Stimulated activated naive CD8-positive, alpha-beta T cell treated with anti-CD3 and anti-CD28 coated beads, Interleukin-15, Interleukin-2, amounts not matched to agents 100 ng/mL and 50 ng/mL, for 24 hours (primary cell): ENCODE data around the gene NCAPG2.
A peak's percentile ranks its signal among the peaks of the same experiment; 100 is the strongest.

ENCODE experiments used
- H3K27ac Mint-ChIP-seq: one replicate; pipeline ENCODE4 v1.8.0; 2021; ENCODE audit warnings: mild to moderate bottlenecking, mixed read lengths
- H3K27me3 Mint-ChIP-seq: one replicate; pipeline ENCODE4 v1.8.0; 2021; ENCODE audit warnings: mixed read lengths
- H3K36me3 Mint-ChIP-seq: one replicate; pipeline ENCODE4 v1.8.0; 2021; ENCODE audit warnings: low read depth, mixed read lengths
- H3K4me1 Mint-ChIP-seq: one replicate; pipeline ENCODE4 v1.8.0; 2021; ENCODE audit warnings: low read depth, mixed read lengths
- H3K4me3 Mint-ChIP-seq: one replicate; pipeline ENCODE4 v1.8.0; 2021; ENCODE audit warnings: mild to moderate bottlenecking, mixed read lengths
- H3K9me3 Mint-ChIP-seq: one replicate; pipeline ENCODE4 v1.8.0; 2021; ENCODE audit warnings: mixed read lengths

The NCAPG2 gene

DNA sequence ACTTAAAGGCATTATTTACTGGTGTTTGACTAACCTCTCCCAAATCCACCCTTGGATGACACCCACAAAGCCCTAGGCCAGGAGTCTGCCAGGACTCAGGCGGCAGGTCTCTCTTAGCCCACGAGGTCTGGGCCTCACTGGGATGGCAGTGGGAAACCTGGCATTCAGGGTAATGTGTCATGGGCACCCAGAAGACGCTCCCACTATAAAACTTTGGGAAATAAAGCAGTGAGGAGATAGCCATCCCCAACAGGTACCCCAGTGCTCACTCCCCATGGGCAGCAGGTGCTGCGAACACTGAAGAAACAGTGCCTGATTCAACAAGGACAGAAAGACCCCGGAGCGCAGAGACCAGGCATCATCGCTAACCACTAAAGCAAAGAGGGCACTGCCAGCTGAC lies 102.6 kb downstream of the NCAPG2 start:
- Mint-ChIP-seq H3K27me3 (no peaks in the 10 kb centered on the region), H3K36me3 (peaks cover 9% of the 10 kb centered on the region), H3K4me3 (no peak overlapping the region), H3K27ac (no peak overlapping the region), H3K9me3 (no peaks in the 10 kb centered on the region), H3K4me1 (peaks cover 4% of the 10 kb centered on the region)

- Mint-ChIP-seq H3K36me3 (no peaks in the 10 kb centered on the region), H3K27ac (no peak overlapping the region), H3K4me1 (peaks cover 4% of the 10 kb centered on the region), H3K9me3 (no peaks in the 10 kb centered on the region), H3K4me3 (no peak overlapping the region), H3K27me3 (no peaks in the 10 kb centered on the region)
Observed at GRCh38 chr7:158601090-158601489, 103.5 kb downstream of the NCAPG2 start.

GRCh38 chr7:158596745-158597144 lies 107.9 kb downstream of the NCAPG2 start:
- Mint-ChIP-seq H3K9me3 (no peaks in the 10 kb centered on the region), H3K27me3 (no peaks in the 10 kb centered on the region), H3K4me1 (no peaks in the 10 kb centered on the region), H3K36me3 (no peaks in the 10 kb centered on the region), H3K4me3 (no peak overlapping the region), H3K27ac (no peak overlapping the region)

GRCh38 chr7:158596309-158596708 lies 108.3 kb downstream of the NCAPG2 start:
- no peaks in the 10 kb centered on the region for H3K9me3 Mint-ChIP-seq
- H3K27ac Mint-ChIP-seq: no peak overlapping the region
- H3K4me3 Mint-ChIP-seq: no peak overlapping the region
- H3K4me1 Mint-ChIP-seq: no peaks in the 10 kb centered on the region
- no peaks in the 10 kb centered on the region for H3K27me3 Mint-ChIP-seq
- H3K36me3 Mint-ChIP-seq: no peaks in the 10 kb centered on the region

- no peaks in the 10 kb centered on the region for H3K27me3 Mint-ChIP-seq
- no peak overlapping the region for H3K27ac Mint-ChIP-seq
- no peaks in the 10 kb centered on the region for H3K9me3 Mint-ChIP-seq
- H3K36me3 Mint-ChIP-seq: no peaks in the 10 kb centered on the region
- no peaks in the 10 kb centered on the region for H3K4me1 Mint-ChIP-seq
- H3K4me3 Mint-ChIP-seq: no peak overlapping the region
Observed at GRCh38 chr7:158595068-158595467, 109.5 kb downstream of the NCAPG2 start.

DNA sequence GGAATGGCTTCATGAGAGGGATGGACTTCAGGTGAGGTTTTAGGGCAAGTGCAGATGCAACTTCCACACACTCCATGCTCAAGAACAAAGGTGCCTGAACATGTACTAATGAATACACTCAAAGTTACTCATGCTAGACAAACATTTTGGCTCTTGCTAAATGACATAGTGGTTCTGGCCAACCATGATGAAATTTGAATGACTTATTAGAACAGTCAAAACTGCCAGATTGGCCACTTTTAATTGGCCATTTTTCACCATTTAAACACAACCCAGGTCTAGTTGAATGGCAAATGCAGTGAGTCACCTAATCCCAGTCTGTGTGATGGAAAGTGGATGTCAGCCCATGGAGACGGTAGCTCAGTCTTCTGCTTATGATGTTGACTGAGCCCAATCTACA lies 112.1 kb downstream of the NCAPG2 start:
- H3K27me3 Mint-ChIP-seq: peaks cover 6% of the 10 kb centered on the region
- no peak overlapping the region for H3K4me3 Mint-ChIP-seq
- no peaks in the 10 kb centered on the region for H3K4me1 Mint-ChIP-seq
- H3K9me3 Mint-ChIP-seq: no peaks in the 10 kb centered on the region
- no peaks in the 10 kb centered on the region for H3K36me3 Mint-ChIP-seq
- H3K27ac Mint-ChIP-seq: no peak overlapping the region

- Mint-ChIP-seq H3K27ac (no peak overlapping the region), H3K27me3 (peaks cover 6% of the 10 kb centered on the region), H3K9me3 (no peaks in the 10 kb centered on the region), H3K36me3 (no peaks in the 10 kb centered on the region), H3K4me3 (no peak overlapping the region), H3K4me1 (no peaks in the 10 kb centered on the region)
Observed at GRCh38 chr7:158591944-158592343, 112.7 kb downstream of the NCAPG2 start.

- Mint-ChIP-seq H3K27ac (no peak overlapping the region), H3K27me3 (peaks cover 20% of the 10 kb centered on the region), H3K36me3 (no peaks in the 10 kb centered on the region), H3K4me3 (no peak overlapping the region), H3K4me1 (peaks cover 6% of the 10 kb centered on the region), H3K9me3 (no peaks in the 10 kb centered on the region)
Observed at GRCh38 chr7:158590181-158590530, 114.4 kb downstream of the NCAPG2 start.

GRCh38 chr7:158589653-158590052 lies 115.0 kb downstream of the NCAPG2 start:
- H3K27ac Mint-ChIP-seq: no peak overlapping the region
- no peaks in the 10 kb centered on the region for H3K9me3 Mint-ChIP-seq
- H3K27me3 Mint-ChIP-seq: peaks cover 24% of the 10 kb centered on the region
- H3K36me3 Mint-ChIP-seq: no peaks in the 10 kb centered on the region
- H3K4me3 Mint-ChIP-seq: no peak overlapping the region
- peaks cover 6% of the 10 kb centered on the region for H3K4me1 Mint-ChIP-seq

DNA sequence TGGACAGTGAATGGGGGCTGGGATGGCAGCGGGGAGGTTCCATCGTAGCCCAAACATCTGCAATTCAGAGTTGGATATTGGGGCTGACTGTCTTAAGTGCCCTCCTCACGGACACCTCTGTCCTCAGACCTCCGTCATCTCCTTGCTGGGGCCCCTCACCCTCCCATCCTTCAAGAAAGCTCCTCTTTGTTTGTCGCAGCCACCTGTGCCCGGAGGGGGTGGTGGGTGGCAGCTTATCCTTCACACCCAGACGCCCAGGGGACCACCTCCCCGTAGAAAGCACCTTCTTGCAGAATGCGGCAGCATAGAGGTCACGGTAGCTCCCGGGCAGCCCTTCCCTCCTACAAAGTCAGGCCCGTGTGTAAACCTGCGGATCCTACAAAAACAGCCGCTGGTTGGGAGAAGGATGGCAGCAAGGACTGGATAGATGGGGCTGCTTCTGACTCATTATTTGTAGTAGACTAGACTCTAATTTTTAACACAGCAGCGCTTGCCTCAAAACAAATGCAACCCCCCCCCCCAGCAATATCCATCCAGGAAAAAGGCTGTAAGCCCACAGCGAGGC lies 115.6 kb downstream of the NCAPG2 start:
- Mint-ChIP-seq H3K27ac (no peak overlapping the region), H3K9me3 (no peaks in the 10 kb centered on the region), H3K4me1 (peaks cover 6% of the 10 kb centered on the region), H3K4me3 (peak overlapping the region; percentile 26), H3K27me3 (peaks cover 31% of the 10 kb centered on the region), H3K36me3 (no peaks in the 10 kb centered on the region)

- Mint-ChIP-seq H3K27ac (no peak overlapping the region), H3K36me3 (no peaks in the 10 kb centered on the region), H3K4me3 (peak overlapping the region; percentile 26), H3K4me1 (peaks cover 6% of the 10 kb centered on the region), H3K9me3 (no peaks in the 10 kb centered on the region), H3K27me3 (peaks cover 37% of the 10 kb centered on the region)
Observed at GRCh38 chr7:158588085-158588877, 116.3 kb downstream of the NCAPG2 start.

DNA sequence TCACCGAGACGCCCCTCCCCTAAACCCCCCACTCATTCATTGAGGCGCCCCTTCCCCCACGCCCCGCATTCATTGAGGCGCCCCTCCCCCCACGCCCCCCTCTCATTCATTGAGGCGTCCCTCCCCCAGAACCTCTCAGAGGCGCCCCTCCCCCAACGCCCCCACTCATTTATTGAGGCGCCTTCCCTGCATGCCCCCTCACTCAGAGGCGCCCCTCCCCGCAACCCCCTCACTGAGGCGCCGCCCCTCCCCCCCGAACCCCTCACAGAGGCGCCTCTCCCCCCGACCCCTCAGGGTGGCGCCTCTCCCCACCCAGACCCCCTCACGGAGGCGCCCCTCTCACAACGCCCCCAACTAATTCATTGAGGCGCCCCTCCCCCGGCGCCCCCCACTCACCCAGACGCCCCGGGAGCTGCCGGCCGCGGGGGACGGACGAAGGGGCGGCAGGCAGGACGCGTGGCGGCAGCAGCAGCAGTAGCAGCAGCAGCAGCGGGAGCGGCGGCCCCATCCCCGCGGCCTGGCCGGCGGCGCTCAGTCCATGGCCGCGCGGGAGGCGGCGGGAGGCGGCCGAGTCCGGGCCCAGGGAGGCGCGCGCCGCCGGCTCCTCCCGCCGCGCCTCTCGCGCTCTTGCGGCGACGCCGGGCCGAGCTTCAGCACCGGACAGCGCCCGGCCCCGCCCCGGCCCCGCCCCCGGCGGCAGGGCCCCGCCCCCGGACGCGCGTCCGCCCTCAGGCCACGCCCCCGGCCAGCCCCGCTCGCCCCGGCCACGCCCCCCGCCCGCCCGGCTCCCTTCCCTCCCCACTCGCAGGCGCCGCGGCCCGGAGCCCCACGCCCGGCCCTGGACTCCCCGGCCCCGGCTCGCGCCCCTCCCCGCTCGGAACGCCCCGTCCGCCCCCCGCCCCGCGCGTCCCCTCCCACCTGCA lies 117.2 kb downstream of the NCAPG2 start, which contains the start of gene PTPRN2:
Gene PTPRN2, minus strand, starts transcription at position 662 of the 923 bp plus-strand sequence.
- Mint-ChIP-seq H3K36me3 (no peaks in the 10 kb centered on the region), H3K27me3 (peaks cover 43% of the 10 kb centered on the region), H3K27ac (no peak within 1 kb of the TSS), H3K4me3 (peak within 1 kb of the TSS; percentile 26), H3K9me3 (no peaks in the 10 kb centered on the region), H3K4me1 (peaks cover 6% of the 10 kb centered on the region)

- Mint-ChIP-seq H3K27ac (no peak overlapping the region), H3K36me3 (no peaks in the 10 kb centered on the region), H3K4me1 (peaks cover 6% of the 10 kb centered on the region), H3K9me3 (no peaks in the 10 kb centered on the region), H3K4me3 (no peak overlapping the region), H3K27me3 (peaks cover 46% of the 10 kb centered on the region)
Observed at GRCh38 chr7:158586499-158587161, 118.0 kb downstream of the NCAPG2 start.

DNA sequence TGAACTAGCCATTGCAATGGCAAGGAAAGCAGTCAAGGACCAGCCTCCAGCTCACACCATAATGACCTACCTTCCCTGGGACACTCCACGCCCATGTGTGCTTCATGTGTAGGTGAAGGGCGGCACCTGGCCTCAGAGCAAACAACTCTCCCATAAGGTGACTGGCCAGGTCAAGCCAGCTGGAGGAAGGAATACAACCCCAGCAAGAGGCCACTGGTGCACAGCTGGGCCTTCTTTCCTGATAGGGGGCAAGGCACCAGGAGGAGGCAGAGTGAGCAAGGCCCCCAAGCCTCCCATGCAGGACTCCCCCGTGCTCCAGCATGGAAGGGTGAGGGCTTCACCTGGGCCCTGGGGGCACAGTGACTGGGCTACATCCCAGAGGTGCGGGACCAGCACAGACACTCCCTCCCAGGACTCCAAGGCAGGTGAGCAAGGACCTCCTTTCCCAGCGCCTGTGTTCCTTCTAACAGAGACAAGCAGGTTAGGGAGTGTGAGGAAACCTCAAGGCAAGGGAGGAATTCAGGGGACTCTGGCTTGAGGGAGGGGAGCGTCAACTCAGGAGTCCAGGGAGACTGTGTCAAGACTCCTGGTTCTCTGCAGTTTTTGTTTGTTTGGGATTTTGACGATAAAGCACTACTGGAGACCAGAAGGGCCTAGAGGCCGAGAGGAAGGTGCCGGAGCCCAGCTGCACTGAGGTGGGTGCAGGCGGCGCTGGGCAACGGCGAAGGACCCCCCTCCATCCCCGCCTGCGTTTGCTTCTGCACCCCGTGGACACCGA lies 118.7 kb downstream of the NCAPG2 start:
- peaks cover 47% of the 10 kb centered on the region for H3K27me3 Mint-ChIP-seq
- H3K36me3 Mint-ChIP-seq: no peaks in the 10 kb centered on the region
- H3K27ac Mint-ChIP-seq: no peak overlapping the region
- peaks cover 6% of the 10 kb centered on the region for H3K4me1 Mint-ChIP-seq
- H3K9me3 Mint-ChIP-seq: no peaks in the 10 kb centered on the region
- H3K4me3 Mint-ChIP-seq: peak overlapping the region; percentile 47
